Astrocyte of the spinal cord (primary cell): ENCODE measurements around the gene ZNF689.

ENCODE experiments used
- DNase-seq: peaks from one replicate; pipeline ENCODE4 v3.0.0; 2011; ENCODE audit warnings: low read depth, low spot score
- H3K4me3 ChIP-seq: 2 replicates; pipeline ENCODE4 v1.5.1; 2011; ENCODE audit warnings: low read depth, mild to moderate bottlenecking, low read length, moderate library complexity
- in situ Hi-C: cut with HindIII; loops from 2 replicates; pipeline ENCODE4 v1.10.0; 2017; ENCODE audit warnings: low sequenced_read_pairs
- TF ChIP-seq, protein P1 (sequence below): IDR thresholded peaks from 2 replicates; pipeline ENCODE4 v1.5.1; 2012; ENCODE audit warnings: low read depth, mild to moderate bottlenecking, low read length, inconsistent platforms

ZNF689 gene

DNA sequence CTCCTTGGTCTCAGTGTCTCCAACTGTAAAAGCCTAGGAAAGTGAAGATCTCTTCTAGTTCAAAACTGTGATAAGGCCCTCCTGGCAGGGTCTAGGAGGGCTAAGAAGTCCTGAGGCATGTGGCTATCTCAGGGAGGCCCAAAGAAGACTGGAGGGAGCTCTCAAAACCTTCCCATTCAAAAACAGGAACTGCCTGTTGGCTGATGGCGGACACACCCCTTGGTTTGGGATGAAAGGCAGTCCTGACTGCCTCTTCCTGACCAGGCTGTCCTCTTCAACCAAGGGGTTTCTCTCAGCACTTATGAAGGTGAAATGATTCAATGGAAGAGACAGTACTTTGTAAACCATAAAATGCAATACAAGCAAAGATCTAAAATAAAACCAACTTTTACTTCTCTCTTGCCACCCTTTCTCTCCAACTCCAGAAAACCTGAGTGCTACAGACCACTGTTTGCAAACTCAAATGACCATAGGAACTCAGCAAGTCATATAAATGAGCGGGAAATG lies 56.7 kb downstream of the ZNF689 start:
- H3K4me3 ChIP-seq = no peak overlapping the region
- TF ChIP-seq, protein P1, sequence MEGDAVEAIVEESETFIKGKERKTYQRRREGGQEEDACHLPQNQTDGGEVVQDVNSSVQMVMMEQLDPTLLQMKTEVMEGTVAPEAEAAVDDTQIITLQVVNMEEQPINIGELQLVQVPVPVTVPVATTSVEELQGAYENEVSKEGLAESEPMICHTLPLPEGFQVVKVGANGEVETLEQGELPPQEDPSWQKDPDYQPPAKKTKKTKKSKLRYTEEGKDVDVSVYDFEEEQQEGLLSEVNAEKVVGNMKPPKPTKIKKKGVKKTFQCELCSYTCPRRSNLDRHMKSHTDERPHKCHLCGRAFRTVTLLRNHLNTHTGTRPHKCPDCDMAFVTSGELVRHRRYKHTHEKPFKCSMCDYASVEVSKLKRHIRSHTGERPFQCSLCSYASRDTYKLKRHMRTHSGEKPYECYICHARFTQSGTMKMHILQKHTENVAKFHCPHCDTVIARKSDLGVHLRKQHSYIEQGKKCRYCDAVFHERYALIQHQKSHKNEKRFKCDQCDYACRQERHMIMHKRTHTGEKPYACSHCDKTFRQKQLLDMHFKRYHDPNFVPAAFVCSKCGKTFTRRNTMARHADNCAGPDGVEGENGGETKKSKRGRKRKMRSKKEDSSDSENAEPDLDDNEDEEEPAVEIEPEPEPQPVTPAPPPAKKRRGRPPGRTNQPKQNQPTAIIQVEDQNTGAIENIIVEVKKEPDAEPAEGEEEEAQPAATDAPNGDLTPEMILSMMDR = no peak
- no peak for DNase-seq
- in situ Hi-C loops = no loop called here

DNA sequence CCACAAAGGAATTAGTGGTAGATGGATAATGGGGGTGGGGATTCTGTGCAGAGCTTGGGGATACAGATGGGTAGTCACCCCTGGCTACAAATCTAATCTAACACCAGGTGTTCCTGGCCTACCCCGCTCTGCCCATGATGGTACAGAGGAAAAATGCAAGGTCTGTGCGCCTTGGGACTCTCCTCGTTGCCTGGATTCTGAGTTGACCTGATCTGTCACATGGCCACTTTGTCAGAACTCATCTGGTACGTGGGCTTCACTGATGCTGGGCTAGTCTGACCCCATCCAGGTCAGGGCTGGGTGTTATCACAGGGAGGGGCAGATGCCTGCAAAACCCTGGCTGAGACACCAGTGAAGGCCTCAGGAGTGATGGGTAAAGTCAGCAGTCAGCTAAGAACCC lies 57.2 kb downstream of the ZNF689 start:
- in situ Hi-C loops = no loop called here
- no peak overlapping the region for H3K4me3 ChIP-seq
- no peak for DNase-seq
- TF ChIP-seq, protein P1 = no peak
